SH-SY5Y (cell line): Measurements from ENCODE around the gene KLRF1.

Experiments used
- GATA2 ChIP-seq: IDR thresholded peaks from 2 replicates; pipeline ENCODE4 v1.6.1; 2011; ENCODE audit warnings: mild to moderate bottlenecking, low read depth, low read length
- GATA3 ChIP-seq: IDR thresholded peaks from 2 replicates; pipeline ENCODE4 v1.6.1; 2011; ENCODE audit warnings: low read depth, mild to moderate bottlenecking, low read length, moderate library complexity

Gene KLRF1

DNA sequence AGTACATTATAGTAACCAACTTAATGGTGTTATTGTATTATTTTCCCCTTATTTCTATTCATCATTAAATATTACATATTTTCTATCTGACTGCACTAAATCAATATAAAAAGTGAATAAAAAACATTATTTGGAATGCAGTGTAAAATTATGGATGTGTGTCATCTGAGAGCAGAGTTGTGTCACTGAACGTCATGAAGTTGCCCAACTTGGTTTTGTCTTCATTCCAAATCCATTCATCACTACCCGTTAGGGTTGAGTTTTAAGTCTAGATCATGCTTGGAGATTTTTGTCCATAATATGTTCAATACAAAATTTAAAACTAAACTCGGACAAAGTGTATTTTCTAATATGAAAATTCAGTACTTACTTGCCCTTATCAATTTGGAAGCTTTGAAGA, 16.1 kb downstream of the KLRF1 start:
- TF ChIP-seq GATA2, result no peak
- no peak for TF ChIP-seq GATA3

DNA sequence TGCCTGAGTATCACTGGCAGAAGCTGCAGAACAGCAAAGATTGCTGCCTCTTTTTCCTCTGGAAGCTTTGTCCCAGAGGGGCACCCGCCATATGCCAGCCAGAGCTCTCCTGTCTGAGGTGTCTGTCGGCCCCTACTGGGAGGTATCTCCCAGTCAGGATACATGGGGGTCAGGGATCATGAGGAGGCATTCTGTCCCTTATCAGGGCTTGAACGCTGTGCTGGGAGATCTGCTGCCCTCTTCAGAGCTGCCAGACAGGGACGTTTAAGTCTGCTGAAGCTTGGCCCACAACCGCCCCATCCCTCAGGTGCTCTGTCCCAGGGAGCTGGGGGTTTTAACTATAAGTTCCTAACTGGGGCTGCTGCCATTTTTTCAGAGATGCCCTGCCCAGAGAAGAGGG, 21.6 kb downstream of the KLRF1 start:
- no peak for TF ChIP-seq GATA2
- no peak for TF ChIP-seq GATA3

DNA sequence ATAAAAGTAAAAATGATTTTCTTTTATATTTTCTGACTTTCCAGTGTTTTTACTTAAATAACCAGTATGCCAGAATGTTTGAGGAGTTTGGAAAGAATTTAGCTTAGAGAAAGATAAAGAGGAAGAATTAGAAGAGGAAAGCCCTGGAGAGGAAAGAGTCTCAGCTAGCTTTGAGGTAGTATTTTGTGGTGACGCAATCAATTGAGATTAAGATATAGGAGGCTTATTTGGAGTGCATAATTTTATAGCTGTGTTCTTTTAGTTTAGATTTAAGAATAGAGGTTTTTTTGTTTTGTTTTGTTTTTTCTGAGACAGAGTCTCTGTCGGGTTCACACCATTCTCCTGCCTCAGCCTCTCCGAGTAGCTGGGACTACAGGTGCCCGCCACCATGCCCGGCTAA, 23.8 kb downstream of the KLRF1 start:
- TF ChIP-seq GATA3 (no peak), GATA2 (no peak)

DNA sequence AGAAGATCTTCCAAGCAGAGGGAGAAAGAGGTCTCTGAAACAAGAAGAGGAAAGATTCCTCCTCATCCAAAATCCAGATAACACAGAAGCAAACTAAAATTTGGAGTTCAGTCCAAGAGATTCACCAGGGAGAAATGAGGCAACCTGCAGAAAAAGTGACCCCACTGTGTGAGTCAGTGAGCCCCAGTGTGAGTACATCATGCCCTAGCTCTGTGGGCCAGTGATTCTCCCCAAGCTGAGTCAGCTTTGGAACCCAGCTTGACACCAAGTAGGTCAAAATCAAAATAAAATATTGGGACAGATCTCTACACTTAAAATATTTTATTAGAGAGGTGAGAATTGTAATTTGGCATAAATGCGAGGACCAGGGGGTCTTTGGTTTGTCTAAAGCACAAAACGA, 24.6 kb downstream of the KLRF1 start:
- TF ChIP-seq GATA2 (no peak), GATA3 (no peak)

DNA sequence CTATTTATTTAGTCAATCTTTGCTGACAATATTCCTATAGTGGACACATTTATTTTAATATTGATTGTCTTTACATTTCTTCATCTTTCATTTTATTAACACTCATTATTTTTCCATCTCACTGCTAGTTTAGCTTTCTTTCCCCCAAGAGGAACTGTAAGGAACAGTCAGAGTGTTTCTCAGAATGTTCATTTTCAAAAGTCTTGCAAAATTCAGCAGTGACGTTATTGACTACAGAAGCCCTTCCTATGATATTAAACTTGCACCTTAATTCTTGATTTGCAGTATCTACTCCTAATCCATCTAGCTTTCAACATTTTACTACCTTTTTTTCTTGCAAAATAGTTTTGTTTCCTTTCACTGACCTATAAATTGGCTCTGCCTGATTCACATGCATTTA, 28.9 kb downstream of the KLRF1 start:
- TF ChIP-seq GATA2 (no peak), GATA3 (no peak)

DNA sequence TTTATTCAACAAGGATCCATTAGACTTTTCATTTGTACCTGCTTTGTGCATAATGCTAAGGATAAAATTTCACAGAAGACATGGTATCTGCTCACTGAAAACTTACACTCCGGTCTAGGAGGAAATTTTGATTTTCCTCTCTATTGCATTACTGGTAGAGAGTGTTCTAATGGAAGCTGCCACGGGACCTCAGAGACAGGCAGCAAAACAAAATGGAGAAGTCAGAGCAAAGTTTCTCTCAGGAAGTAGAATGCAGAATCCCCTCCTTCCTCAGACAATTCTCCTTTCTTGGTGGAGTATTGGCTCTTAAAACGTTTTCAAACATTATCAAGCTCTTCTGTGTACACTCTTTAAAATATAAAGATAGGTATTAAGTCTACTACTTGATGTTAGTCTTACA, 29.6 kb downstream of the KLRF1 start:
- TF ChIP-seq GATA3 (no peak), GATA2 (no peak)

DNA sequence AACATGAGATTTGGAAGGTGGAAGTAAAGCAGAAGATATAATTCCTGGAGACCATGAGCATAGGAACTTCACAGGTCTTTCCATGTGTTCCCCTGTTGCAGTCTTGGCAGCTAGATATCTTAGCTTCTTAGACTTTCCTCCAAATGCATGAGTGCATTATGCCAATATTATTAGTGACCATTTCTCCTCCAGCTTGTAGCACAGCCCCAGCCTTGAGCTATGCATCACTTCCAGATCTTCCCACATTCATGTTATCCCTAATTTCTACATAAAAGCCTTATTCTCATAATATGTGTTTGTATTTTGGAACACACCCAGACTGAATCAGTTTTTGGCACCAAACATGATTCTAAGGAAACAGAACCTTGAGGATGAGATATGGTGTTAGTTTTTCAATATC, 30.9 kb downstream of the KLRF1 start:
- no peak for TF ChIP-seq GATA3
- TF ChIP-seq GATA2, result no peak

DNA sequence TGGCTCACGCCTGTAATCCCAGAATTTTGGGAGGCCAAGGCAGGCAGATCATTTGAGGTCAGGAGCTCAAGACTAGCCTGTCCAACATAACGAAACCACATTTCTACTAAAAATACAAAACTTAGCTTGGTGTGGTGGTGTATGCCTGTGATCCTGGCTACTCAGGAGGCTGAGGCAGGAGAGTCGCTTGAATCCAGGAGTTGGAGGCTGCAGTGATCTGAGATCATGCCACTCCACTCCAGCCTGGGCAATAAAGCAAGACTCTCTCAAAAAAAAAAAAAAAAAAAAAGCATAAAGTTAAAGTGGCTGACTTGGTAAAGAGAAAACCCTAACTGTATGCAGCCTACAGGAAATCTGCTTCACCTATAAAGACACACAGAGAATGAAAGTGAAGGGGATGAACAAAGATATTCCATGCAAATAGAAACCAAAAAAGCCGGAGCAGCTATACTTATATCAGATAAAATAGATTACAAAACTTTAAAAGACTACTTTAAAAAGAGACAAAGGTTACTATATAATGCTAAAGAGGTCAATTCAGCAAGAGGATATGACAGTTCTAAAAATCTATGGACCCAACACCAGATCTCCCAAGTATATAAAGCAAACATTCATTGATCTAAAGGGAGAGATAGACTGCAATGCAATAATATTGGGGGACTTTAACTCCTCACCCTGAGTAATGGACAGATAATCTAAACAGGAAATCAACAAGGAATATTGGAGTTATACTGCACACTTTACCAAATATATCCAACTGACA, 37.8 kb downstream of the KLRF1 start:
- TF ChIP-seq GATA3 (no peak), GATA2 (no peak)

DNA sequence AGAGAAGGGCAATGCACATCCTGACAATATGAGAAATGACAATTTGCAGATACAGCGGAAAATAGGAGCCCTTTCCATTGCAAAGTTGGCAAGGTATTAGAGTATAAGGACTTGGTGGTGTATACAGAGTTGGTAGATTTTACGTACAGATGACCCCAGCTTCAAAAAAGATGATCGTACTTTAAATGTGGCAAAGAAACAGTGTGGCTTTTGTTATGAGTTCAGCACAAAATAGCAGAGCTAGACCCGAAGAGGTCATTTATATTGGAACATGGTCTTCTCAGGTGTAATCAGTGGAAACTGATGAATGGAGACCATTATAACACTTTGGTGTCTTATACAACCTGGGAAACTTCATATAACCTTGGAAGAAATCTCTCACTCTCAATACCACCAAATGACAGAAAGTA, 39.6 kb downstream of the KLRF1 start:
- TF ChIP-seq GATA2 (no peak), GATA3 (no peak)

DNA sequence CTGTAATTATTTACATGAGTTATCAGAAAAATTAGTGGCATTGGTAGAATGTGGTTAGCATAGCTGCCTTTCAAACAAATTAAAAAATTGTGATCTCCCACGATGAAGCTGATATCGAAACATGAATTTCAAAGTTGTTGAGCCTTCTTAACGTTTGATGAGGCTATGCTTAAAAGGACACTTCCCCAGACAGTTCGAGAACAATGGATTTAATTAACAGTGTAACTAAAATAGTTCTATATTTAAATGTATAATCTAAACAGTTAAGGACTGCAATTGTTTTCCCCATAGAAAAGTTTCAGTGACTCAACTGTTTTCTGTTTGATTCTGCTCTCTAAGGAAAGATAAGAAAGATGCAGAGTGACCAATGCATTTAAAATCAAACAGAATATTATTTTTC, 40.2 kb downstream of the KLRF1 start:
- TF ChIP-seq GATA2, result no peak

DNA sequence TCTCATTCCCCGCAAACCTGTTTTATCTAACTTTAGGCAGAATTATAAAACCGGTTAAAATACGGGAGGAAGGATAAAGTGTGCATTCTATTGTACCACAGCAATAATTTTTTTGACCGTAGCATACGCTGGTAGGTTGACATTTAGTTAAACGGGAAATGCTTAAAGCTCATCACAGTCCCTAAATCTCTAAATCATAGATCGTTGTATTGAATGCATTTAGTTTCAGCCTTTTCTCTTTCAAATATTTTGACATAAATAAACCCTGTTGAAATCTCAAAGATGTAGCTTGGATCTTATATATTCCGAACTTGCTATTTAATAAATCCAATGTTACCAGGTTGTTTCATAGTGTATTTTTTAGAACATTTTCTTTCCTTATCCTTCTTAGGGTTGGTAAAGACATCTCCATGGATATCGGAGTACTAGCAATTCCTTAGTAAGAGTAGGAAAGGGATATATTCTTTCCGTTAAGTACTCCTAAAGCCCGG, 41.1 kb downstream of the KLRF1 start:
- TF ChIP-seq GATA2, result no peak
- TF ChIP-seq GATA3, result no peak

DNA sequence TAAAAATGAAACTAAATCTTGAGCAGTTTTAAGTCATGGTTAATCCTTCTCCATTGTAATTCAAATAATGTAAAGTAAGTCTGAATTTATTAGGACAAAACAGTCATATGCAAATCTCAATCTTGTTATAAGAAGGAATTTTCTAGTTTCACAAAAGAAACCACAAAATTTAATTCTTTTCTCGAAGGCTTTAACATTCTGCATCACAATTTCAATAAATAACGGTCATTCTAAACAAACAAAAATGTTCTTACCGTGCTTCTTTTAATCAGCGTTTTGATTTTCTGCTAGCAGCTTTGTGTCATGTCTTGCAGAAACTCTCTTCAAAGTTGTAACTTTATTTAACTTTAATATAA, 41.6 kb downstream of the KLRF1 start:
- TF ChIP-seq GATA2, result no peak
- no peak for TF ChIP-seq GATA3

DNA sequence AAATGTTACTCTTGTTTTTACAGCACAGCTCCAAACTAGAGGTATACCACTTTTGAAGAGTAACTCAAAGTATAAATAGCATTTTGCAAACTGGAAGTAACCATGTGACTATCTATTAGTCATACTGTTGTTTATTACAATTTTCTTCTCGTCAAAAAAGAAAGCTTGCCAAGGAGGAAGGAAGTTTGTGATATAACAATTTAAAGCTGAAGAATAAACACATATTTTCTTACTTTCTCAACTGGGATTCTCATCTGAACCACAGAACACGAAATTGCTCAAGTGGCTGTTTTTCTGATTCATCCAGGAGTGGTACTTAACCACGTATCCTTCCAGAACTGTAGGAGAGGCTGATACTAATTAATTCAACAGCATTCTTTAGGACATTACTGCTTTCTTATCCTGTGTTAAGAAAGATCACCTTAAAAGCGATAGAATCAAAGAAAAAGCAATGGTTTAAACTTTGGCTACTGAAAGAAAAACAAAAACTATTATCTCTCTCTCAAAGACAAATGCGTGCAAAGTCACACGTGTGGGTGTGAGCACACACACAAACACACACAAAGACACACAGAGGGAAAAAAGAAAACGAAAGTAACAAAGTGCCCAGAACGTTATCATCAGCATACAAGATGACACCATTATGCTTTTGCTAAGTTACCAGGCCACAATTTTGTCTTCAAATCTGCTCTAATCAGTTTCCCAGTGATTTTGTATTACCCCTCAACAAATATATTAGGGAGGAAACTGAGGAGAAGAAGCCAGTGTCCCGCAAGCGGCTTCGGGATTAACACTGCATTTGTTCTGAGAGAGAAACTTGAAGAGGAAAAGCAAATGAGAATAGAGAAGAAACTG, 42.3 kb downstream of the KLRF1 start, which contains the start of gene CLEC2B:
CLEC2B (minus strand) TSS at position 48 of the 855 bp plus-strand sequence.
- no peak for TF ChIP-seq GATA2
- TF ChIP-seq GATA3, result no peak

DNA sequence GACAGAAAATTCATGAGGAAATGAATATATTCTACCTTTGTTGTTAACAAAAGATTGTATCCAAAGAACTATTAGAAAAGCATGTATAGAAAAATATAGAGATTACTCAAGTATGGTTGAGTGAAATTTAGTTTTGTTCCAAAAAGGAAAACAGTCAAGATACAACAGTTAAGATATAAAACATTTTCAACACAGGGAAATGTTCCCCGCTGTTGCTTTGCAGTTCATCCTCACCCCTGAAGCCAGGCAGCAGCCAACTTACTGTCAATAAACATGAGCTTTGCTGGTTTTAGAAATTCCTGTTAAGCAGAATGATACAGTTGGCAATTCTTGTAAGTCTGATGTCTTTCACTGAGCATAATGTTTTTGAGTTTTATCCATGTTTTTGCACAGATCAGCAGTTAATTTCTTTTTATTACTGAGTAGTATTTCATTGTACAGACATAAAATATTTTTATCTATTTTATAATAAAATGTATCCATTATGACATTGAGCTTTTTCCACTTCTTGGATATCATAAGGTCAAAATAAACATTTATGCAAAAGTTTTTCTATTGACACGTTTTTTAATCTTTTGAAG, 43.1 kb downstream of the KLRF1 start:
- TF ChIP-seq GATA3, result no peak

DNA sequence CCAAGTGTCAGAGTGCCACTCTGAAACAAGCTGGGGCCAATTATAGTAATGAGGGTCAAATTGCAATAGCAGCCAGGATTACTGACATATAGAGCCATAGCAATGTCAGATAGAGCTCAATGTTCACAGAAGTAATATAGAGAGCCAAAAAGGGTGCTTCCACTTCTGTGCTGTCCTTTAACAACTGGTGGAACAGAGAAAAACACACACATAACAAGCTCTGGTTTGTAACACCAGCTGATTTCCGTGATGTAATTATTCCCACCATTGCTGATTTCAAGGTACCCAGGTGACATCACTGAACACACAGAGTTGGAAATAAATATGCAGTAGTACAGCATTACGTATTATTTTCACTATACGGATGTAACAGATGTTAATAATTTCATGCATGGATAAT, 44.9 kb downstream of the KLRF1 start:
- no peak for TF ChIP-seq GATA3
- TF ChIP-seq GATA2, result no peak
